CD1c-positive myeloid dendritic cell (primary cell): ENCODE results near the gene GALNT9.
"Not testable (repeated sequence)": the region's sequence is repeated elsewhere in the genome, so short reads cannot be mapped to it uniquely, and the experiment has no call there.

Experiments
- DNase-seq: peaks from one replicate; pipeline ENCODE4 v3.0.0-alpha.2; 2016; ENCODE audit errors: extremely low spot score

Gene GALNT9

DNA sequence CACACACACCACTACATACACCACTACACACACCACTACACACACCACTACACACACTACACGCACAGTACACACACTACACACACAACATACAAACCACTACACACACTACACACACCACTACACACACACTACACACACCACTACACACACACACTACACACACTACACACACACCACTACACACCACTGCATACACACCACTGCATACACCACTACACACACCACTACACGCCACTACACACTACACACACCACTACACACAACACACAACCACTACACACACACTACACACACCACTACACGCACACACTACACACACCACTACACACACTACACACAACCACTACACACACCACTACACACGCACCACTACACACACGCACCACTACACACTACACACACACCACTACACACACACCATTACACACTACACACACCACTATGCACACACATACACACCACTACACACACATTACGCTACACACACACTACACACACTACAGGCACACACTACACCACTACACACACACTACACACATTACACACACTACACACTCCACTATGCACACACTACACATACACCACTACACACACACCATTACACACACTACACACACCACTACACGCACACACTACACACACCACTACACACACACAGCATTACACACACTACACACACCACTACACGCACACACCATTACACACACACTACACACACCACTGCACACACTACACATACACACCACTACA, 172.6 kb downstream of the GALNT9 start:
- DNase-seq, result no peak

- no peak for DNase-seq
Observed at GRCh38 chr12:132155771-132156572, 173.4 kb downstream of the GALNT9 start.

DNA sequence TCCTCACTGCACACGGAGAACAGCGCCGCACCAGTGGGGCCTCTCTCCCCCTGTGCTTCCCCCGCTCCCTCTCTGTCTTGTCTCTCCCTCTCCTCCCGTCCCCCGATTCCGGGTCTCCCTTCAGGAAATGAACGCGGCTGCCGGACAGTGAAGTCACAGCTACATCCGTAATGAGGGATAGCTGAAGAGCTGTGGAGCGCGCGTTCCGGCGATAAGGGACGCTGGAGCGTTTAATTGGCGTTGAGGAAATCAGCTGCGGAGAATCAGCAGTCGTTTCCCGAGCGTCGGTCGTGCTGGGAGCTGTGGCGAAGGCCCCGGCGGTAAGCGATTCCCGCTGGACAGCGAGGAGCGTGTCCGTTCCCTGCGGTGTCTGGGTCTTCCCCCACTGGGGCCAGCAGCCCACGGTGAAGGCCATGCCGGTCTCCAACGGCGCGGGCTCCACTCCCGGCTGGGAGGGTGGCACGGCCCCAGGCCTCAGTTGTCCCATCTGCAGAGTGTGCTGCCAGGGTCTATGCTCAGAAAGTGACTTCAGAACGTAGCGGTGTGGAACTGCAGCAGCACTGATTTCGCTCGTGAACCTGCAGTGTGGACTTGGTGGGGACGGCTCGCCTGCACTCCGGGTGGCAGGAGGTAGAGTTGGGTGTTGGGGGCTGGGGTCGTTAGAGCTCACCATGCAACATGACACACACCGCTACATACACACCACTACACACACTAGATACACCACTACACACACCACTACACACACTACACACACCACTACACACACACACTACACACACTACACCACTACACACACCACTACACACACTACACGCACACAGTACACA, 174.2 kb downstream of the GALNT9 start:
- DNase-seq, result no peak

GRCh38 chr12:132154341-132154761, 175.0 kb downstream of the GALNT9 start:
- DNase-seq, result no peak

DNA sequence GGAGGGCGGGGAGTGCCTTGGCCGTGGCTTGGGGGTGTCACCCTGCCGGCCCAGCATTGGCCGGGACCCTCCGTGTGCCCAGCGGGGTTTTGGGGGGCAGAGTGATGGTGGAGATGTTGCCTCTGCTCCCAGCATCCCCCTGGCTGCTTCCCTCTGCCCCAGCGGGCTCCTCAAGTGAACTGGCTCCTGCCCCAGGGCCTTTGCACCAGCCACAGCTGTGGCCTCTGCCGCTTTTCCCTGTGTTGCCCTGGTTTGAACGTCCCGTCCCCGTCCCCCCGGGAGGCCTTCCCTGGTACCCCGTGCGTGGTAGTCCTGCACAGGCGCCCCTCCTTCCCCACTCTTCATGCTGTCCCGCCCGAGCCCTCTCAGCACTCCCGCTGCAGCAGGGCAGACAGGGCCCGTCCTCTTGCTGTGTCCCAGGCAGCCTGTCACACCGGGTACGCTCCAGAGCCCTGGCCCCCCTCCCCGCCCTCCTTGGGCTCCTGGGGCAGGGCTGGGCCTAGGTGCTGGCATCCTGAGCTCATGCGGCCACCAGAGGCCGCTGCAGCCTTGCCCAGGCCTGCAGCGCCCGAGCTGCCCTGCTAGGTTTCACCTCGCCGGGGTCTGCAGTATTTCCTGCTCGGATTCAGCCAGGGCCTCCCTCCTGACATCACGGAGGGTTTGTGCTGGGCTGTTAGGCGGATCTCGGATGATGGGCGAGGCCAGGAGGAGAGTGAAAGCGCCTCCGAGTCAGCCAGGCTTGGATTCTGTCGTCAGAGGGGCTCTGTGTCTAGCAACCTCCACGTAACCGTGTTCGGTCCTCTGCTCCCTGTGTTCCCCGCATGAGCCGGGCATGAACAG, 175.7 kb downstream of the GALNT9 start:
- peak; percentile 79 for DNase-seq

DNA sequence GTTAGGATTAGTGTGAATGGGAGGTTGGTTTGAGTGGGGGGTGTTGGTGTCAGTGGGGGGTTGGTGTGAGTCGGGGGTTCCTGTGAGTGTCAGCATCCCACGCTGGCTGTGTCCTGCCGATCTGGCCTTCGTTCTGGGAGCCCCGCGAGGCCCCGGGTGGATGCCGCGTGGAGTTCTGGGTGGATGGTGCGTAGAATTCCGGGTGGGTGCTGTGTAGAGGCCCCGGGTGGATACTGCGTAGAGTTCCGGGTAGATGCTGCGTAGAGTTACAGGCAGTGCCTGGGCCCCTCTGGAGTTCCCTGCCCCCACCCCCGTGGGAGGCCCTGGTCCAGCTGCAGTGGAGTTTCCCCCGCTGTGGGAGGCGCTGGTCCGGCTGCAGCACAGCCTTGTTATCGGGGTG, 176.4 kb downstream of the GALNT9 start:
- DNase-seq, result no peak

DNA sequence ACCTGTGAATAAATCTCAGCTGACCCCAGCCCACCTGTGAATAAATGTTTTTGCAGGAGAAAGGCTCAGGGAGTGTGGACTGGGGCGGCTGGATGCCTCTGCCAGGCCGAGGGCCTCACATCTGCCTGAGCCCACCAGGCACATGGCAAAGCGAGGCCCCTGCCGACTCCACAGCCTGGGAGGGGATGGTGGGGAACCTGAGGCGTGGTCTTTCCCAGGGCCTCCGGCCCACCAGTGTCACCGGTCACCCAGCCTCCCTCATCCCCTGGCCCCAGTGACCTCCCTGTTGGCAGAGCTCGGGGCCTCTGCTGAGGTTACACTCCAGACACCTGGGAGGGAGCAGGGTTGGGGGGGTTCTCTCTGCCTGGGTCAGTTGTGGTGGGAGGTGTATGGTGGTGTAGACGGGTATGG, 177.0 kb downstream of the GALNT9 start:
- DNase-seq, result no peak

- DNase-seq, result no peak
Observed at GRCh38 chr12:132151766-132152410, 177.5 kb downstream of the GALNT9 start.

DNA sequence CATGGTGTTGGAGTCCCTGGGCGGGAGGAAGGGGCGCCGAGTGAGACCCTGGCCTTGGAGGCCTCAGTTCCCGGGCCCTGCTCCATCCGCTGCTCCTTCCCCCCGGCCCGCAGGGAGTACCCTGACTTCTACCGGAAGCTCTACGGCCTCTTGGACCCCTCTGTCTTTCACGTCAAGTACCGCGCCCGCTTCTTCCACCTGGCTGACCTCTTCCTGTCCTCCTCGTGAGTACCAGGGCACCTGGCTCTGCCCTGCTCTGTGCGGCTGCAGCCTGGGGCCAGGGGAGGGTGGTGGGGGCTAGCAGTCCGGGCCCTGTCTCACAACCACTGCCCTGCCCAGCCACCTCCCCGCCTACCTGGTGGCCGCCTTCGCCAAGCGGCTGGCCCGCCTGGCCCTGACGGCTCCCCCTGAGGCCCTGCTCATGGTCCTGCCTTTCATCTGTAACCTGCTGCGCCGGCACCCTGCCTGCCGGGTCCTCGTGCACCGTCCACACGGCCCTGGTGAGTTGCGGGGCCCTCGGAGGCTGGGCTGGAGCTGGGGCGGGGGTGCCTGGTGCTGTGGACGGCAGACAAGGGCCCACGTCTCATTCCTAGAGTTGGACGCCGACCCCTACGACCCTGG, 178.1 kb downstream of the GALNT9 start:
- DNase-seq, result no peak

- DNase-seq, result no peak
Observed at GRCh38 chr12:132150780-132151144, 178.6 kb downstream of the GALNT9 start.

DNA sequence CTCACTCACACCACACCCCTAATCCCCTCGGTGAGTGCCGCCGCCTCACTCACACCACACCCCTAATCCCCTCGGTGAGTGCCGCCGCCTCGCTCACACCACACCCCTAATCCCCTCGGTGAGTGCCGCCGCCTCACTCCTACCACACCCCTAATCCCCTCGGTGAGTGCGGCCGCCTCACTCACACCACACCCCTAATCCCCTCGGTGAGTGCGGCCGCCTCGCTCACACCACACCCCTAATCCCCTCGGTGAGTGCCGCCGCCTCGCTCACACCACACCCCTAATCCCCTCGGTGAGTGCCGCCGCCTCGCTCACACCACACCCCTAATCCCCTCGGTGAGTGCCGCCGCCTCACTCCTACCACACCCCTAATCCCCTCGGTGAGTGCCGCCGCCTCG, 179.9 kb downstream of the GALNT9 start:
- DNase-seq, result not testable (repeated sequence)

- no peak for DNase-seq
Observed at GRCh38 chr12:132148368-132149045, 180.9 kb downstream of the GALNT9 start.

DNA sequence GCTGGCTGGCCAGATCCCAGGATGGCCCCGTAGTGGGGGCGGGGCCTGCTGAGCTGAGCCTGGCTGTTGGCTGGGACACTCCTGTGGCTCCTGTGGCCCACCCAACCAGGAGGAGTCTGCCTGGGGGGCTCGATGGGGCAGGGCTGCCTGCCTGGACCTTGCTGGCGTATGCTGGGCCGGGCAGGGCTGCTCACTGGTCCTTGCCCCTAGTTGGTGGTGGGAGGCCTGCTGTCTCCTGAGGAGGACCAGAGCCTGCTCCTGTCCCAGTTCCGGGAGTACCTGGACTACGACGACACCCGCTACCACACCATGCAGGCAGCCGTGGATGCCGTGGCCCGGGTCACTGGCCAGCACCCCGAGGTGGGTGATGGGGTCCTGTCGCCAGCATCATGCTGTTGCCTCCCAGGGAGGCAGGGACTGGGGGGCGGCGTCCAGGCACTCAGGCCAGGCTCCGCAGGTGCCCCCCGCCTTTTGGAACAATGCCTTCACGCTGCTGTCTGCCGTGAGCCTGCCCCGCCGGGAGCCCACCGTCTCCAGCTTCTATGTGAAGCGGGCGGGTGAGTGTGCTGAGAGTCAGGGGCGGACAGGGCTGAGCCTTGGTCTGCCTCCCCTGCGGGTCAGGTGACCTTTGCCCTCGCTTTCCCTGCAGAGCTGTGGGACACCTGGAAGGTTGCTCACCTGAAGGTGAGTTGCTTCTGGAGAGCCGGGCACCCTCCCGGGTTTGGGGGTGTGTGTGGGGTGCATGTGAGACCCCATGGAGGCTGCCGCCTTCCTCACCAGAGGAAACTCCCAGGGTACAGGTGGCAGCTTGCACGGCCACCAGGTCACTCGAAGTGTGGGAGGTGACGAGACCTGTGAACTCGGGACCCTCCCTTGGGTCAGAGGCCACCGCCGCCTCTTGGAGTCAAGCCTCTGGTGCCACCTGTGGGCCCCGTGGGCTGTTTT, 181.7 kb downstream of the GALNT9 start:
- DNase-seq, result no peak

DNA sequence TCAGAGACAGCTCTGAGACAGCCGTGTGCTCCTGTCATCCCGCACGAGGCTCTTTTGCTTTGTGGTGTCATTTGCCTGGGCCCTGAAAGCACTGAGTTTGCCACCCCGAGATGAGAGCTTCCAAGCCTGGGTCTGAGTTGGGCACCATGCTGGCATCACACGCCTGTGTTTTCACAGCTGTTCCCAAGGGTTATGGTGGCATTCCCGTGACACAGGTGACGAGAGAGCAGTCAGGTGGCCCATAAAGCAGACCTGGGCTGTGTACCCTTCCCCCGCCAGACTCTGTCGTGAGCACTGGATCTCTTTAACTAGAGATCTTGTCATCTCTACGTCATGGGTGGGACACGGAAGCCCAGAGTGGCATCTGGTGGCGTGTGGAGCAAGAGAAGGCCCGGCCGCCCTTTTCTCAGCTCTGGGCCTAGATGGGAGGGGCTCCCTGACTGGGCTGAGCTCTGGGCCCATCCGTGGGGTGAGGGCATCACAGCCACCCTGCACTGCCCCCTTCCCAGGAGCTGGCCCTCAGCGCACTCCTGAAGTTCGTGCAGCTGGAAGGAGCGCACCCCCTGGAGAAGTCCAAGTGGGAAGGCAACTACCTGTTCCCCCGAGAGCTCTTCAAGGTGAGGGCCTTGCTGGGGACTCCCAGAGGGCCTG, 182.5 kb downstream of the GALNT9 start:
- DNase-seq, result no peak
